GM18951 (cell line): ENCODE results near the gene TMEM131.

Experiments used
- POLR2A ChIP-seq: IDR thresholded peaks from 4 replicates; pipeline ENCODE4 v1.6.1; 2011; ENCODE audit warnings: mild to moderate bottlenecking; ENCODE audit not compliant: insufficient read length, insufficient read depth; ENCODE audit errors: extremely low read depth
- in situ Hi-C: fragments of 300-500 bp; cut with MboI; formaldehyde crosslinking; loops from one replicate; pipeline ENCODE4 v1.12.0; 2022; ENCODE audit warnings: low sequenced_read_pairs, mixed read lengths, inconsistent platforms; ENCODE audit not compliant: unreplicated experiment

TMEM131 gene

DNA sequence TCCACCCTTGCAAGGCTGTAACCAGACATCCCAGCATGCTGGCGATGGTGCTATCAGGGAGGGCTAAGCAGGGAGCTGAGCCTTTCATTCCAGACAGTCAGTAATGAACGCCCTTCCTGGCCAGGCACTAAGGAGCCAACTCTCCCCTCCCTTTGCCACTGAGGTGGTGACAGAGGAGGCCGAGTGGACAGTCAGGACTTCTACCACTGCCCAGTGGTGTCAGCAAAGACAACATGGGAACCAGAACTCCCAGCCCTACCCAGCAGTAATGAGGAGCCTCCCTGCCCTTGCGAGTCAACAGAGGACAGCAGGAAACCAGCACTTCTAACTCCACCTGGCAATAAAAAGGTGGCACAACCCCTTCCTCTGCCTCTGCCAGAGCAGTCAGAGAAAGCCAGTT is 213.8 kb downstream of the TMEM131 start:
- no peak for TF ChIP-seq POLR2A
- in situ Hi-C loops: no loop called here

DNA sequence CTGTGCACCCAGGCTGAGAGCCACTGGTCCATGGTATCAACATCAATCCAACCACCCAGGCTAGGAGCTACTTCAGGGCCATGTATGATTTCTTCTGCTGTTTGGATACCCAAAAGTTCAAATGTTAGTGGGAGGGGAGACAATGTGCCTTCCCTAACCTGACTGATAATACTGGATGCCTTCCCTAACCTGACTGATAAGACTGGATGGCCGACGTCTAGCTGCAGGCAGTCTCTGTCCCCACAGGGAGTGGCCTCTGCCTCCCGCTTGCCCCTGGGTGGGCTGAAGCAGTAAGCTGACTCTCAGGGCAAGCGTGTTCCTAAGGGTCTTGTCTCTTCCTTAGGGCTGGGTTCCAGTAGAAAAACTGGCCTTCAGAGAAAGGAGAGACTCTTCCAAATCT is 216.6 kb downstream of the TMEM131 start:
- no peak for TF ChIP-seq POLR2A
- in situ Hi-C loops: no loop called here

DNA sequence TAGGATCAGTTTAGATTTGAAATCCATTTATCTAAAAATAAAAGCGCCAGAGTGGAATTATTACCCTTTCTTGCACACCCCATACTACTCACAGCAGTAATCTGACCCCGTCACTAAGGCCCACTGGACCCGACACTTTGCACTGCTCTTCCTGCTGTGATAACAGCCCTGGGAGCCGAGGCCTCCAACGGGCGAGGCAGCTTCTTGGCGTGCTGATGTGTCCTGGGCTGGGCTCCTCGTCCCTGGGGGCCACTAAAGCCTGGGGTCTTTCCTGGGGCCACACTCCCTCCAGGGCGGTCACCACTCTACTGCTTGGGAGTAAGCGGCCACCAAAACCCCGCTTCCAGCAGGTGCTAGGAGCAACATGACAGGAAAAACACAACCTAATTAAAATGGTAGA is 220.7 kb downstream of the TMEM131 start:
- no peak for TF ChIP-seq POLR2A

DNA sequence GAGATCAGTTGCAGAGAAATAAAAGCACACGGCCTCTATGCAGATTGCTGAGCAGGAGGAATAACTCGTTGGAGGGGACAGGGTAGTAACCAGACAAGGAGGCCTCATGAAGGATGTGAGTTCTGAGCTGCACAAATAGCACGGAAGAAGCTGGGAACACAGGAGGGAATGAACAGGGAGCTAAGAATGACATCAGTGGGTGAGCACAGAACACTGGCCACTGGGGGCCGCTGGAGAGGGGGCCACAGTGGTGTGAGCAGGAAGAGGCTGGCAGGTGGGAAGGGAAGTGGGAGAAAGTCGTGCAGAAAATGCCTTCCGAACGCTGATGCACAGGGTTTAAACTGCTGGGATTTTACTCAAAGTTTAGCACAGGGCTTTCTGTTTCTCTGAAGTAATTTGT is 221.3 kb downstream of the TMEM131 start:
- TF ChIP-seq POLR2A: no peak
- in situ Hi-C loops: no loop called here

More for the DNA sequence above, 220.7 kb downstream of the TMEM131 start:
- in situ Hi-C loops: no loop called here

DNA sequence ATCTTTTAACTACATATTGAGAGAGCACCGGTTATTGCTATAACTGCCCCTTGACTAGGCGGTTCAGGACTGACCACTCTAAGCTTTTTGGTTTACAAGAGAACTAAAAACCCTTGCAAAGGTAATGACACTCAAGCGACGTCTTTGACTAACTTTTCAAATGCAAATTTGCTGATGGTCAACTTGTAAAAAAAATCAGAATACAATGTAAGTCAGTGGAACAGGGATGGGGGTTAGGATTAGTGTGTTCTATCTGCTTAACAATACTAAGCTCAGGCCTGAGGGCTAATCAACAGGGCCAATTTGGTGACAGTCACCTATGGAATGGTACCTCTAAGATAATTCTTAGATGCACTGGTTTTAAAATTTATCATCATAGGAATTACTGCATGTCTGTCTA is 225.3 kb downstream of the TMEM131 start:
- no peak for TF ChIP-seq POLR2A
- in situ Hi-C loops: no loop called here

DNA sequence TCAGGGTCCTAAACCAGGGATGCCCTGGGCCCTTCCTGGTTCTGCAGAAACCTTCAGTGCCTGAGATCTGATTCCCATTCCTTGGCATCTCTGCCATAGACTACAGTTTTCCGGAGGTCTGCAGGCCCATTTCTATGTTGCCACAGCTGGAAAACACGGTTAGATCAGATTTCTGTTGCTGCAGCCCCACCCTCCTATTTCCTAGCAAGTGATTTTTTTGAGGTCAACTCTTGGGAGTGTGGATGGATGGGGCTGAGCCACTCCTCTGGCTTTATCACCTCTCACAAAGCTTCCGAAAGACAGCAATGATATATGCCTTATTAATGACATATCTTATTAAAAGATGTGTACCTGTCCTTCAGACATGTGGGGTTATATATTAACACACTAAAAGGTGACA is 226.0 kb downstream of the TMEM131 start:
- TF ChIP-seq POLR2A: no peak
- in situ Hi-C loops: no loop called here

DNA sequence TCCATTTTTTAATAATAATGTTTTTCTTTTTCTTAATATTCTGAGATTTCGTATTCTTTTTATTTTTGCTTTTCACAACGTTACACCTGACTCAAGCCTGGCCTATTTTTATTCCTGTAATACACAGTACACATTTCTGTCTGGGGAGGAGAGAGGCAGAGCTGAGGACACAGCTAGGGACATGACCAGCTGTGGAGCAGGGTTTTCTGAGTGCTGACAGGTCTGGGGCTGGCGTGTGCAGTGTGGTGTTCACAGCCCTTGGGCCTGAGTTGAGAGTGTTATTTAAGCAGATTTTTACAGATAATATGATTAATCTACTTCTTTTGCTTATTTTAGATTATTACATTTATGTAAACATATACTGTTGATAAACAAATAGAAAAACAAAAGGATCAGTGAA is 226.4 kb downstream of the TMEM131 start:
- TF ChIP-seq POLR2A: no peak
- in situ Hi-C loops: no loop called here

DNA sequence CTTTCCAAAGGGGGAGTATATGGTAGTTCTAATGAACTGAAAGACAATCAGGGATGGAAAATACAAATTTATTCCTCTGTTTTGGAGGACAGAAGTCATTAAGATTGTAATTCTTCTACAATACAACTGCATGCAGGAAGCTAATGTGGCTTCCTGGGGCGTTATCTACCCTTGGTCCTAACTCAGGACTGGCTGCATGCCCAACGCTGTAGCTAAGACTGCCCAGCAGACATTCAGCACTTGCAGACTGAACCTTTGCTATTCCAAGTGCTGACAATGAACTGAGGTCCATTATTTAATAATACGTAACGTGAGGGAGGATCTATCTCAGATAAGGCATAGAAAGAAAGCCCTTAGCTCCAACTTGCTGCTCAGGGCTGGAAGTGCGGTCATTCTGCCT is 229.2 kb downstream of the TMEM131 start:
- in situ Hi-C loops: no loop called here

DNA sequence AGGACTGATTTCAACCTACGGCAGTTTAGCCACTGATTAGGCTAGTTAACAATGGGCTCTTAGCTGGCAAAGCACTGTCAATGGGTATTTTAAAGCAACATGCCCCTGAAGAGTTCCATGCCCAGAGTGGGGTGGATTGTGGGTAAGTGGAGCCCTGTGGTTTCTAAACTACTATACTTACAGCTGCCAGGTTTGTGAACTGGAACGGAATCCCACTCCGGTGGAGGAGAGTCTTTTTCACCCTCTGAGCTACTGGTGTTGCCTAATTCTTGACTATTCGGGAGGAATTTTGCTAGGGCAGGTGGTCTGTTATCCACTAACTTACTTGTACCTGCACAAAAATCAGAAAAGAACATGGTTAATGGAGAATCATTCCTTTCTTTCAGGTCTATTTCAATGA is 229.8 kb downstream of the TMEM131 start:
- no peak for TF ChIP-seq POLR2A
- in situ Hi-C loops: no loop called here

More for the DNA sequence above, 229.2 kb downstream of the TMEM131 start:
- no peak for TF ChIP-seq POLR2A

DNA sequence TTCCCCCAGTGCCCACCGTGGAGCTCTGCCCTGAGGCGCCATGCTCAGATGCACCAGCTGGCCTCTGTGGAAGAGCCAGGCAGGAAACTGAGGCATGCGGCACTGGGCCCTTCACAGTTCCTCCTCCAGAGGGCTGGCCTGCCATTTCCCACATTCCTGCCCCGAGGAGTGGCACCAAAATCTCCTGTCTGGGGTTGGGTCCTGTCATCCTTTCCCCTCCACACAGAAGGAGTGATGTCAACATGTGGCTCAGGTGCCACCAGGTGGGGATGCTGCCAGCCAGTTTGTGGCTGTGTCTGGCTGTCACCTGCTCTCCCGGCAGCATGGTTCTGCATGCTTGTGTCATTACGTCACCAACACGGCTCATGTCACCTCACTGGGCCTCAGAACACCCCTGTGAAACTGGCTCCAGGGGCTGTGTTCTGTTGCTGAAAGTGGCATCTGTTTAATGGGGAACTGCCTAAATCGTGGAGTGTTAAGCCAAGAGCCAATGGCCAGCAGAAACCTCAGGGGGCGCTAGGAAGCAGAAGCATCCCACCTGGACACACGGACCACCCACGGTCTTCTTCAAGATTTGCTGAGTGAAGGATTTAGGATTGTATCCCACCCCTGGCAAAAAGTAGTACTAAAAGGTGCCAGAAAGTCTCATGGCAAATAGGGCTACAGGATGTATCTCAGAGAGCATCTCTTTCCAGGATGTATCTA is 231.0 kb downstream of the TMEM131 start:
- in situ Hi-C loops: no loop called here
- TF ChIP-seq POLR2A: no peak

DNA sequence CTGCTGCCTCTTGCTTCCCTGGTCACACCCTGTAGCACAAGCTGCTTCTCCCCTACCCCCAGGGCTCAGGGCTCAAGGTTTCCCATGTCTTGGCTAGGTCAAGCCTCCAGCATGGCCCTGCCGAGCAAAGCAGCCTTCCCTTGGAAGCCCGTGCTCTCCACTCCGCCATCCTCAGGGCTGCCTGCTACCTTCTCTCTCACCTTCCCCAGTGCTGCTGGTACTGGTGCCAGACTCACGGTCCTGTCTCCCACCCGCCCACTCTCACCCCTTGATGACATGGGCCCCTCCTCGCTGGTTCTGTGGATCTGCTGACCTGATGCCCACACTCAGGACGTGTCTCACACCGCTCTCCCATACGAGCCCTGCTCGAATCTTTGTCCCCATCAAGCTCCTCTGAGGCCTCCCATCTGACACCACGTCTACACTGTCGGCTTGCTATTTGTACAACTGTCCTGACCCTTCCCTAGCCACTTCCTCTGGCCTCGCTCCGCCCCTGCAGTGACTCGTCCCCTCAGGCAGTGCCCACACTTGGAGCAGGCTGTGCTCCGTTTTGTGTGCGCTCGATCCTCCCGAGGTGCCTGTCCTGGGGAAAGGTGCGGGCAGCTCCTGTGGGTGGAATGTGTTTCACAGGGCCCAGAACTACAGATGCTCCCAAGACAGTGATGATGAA is 232.4 kb downstream of the TMEM131 start:
- in situ Hi-C loops: no loop called here
- TF ChIP-seq POLR2A: no peak

DNA sequence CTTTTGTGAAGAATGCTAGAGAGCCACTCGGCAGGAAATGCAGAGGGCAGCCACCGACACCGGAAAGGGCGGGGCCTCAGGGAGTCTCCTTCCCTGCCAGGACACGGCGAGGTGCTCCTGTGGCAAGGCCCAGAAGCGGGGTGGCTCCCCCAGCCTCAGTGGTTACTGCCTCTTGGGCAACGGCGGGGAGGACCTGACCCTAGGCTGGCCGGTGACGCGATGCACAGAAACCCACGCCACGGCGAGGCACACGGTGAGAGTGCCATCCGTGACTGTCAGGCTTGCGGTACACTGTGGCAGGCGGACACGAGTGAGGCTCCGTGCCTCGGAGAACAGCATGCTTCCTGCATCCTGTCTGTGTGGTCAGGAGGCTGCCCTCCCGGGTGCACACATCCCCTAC is 234.6 kb downstream of the TMEM131 start:
- TF ChIP-seq POLR2A: no peak
- in situ Hi-C loops: no loop called here

DNA sequence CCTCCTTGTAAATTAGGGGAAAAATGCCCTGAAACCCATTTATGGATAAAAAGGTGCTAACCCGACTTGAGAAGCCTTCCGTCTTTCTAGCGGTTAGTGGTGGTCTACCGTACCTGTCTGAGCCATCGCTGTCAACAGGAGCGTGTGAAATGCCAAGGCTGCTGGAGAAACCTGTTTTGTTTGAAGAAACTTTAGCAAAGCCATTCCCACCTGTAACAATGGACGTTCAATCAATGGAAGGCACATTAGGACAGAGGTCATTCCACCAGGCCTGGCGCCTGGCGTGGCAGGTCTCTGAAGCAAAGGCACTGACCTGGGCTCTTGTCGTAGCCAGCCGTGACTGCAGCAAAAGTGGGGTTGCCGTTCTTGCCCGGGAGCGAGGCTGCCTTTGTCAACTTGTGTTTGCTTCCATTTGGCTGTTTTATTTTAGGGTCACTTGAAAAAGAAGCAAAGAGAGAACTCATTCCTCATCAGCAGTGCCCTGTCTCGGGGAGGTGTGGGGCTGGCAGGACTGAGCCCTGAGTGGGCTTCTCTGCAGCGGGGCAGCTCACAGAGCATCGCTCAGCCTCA is 235.2 kb downstream of the TMEM131 start:
- in situ Hi-C loops: no loop called here
- no peak for TF ChIP-seq POLR2A
